ENCODE data around the gene THUMPD3.

THUMPD3 gene

GRCh38 chr3:9399746-9400145, 36.9 kb downstream of the THUMPD3 start:
- H3K9me3 ChIP-seq (ENCODE audit: low read length): no peaks in the 10 kb centered on the region
- peak overlapping the region in 1 of 2 donors; percentile 88 for H3K4me3 ChIP-seq (ENCODE audit: low read depth in 1 of 2, low read length in 2 of 2)

GRCh38 chr3:9400616-9401015, 37.8 kb downstream of the THUMPD3 start:
- Histone ChIP-seq H3K27ac (ENCODE audit: low read depth, low read length) (peak overlapping the region; percentile 75), H3K27me3 (ENCODE audit: control insufficient read depth in 1 of 2, insufficient read depth in 2 of 2, low read length in 2 of 2) (no peaks in the 10 kb centered on the region), H3K9me3 (ENCODE audit: low read length) (no peaks in the 10 kb centered on the region), H3K36me3 (ENCODE audit: insufficient read depth, low read length) (no peaks in the 10 kb centered on the region), H3K4me3 (ENCODE audit: low read depth in 1 of 2, low read length in 2 of 2) (peak overlapping the region in 1 of 2 donors; percentile 33), H3K4me1 (ENCODE audit: insufficient read depth, low read length) (peaks cover 57% of the 10 kb centered on the region), H3K9ac (ENCODE audit: low read length) (peak overlapping the region; percentile 22)

More at GRCh38 chr3:9399746-9400145, 36.9 kb downstream of the THUMPD3 start:
- peak overlapping the region; percentile 93 for H3K9ac ChIP-seq (ENCODE audit: low read length)
- H3K4me1 ChIP-seq (ENCODE audit: insufficient read depth, low read length): peaks cover 57% of the 10 kb centered on the region
- H3K27ac ChIP-seq (ENCODE audit: low read depth, low read length): peak overlapping the region; percentile 75
- H3K27me3 ChIP-seq (ENCODE audit: control insufficient read depth in 1 of 2, insufficient read depth in 2 of 2, low read length in 2 of 2): no peaks in the 10 kb centered on the region
- no peaks in the 10 kb centered on the region for H3K36me3 ChIP-seq (ENCODE audit: insufficient read depth, low read length)

- Histone ChIP-seq H3K27me3 (ENCODE audit: control insufficient read depth in 1 of 2, insufficient read depth in 2 of 2, low read length in 2 of 2) (no peaks in the 10 kb centered on the region), H3K36me3 (ENCODE audit: insufficient read depth, low read length) (no peaks in the 10 kb centered on the region), H3K9me3 (ENCODE audit: low read length) (no peaks in the 10 kb centered on the region), H3K4me3 (ENCODE audit: low read depth in 1 of 2, low read length in 2 of 2) (peak overlapping the region in 1 of 2 donors; percentile 29), H3K4me1 (ENCODE audit: insufficient read depth, low read length) (peaks cover 70% of the 10 kb centered on the region), H3K27ac (ENCODE audit: low read depth, low read length) (peak overlapping the region; percentile 72), H3K9ac (ENCODE audit: low read length) (peak overlapping the region; percentile 7)
Observed at GRCh38 chr3:9401986-9402385, 39.1 kb downstream of the THUMPD3 start.

GRCh38 chr3:9402410-9403228, 39.8 kb downstream of the THUMPD3 start:
- Histone ChIP-seq H3K27me3 (ENCODE audit: control insufficient read depth in 1 of 2, insufficient read depth in 2 of 2, low read length in 2 of 2) (no peaks in the 10 kb centered on the region), H3K9me3 (ENCODE audit: low read length) (no peaks in the 10 kb centered on the region), H3K4me1 (ENCODE audit: insufficient read depth, low read length) (peaks cover 75% of the 10 kb centered on the region), H3K27ac (ENCODE audit: low read depth, low read length) (peak overlapping the region; percentile 72), H3K36me3 (ENCODE audit: insufficient read depth, low read length) (no peaks in the 10 kb centered on the region), H3K4me3 (ENCODE audit: low read depth in 1 of 2, low read length in 2 of 2) (peak overlapping the region in 1 of 2 donors; percentile 29), H3K9ac (ENCODE audit: low read length) (peak overlapping the region; percentile 7)

- Histone ChIP-seq H3K4me1 (ENCODE audit: insufficient read depth, low read length) (peaks cover 80% of the 10 kb centered on the region), H3K9ac (ENCODE audit: low read length) (no peak overlapping the region), H3K27me3 (ENCODE audit: control insufficient read depth in 1 of 2, insufficient read depth in 2 of 2, low read length in 2 of 2) (no peaks in the 10 kb centered on the region), H3K4me3 (ENCODE audit: low read depth in 1 of 2, low read length in 2 of 2) (no peak overlapping the region), H3K36me3 (ENCODE audit: insufficient read depth, low read length) (no peaks in the 10 kb centered on the region), H3K27ac (ENCODE audit: low read depth, low read length) (no peak overlapping the region), H3K9me3 (ENCODE audit: low read length) (no peaks in the 10 kb centered on the region)
Observed at GRCh38 chr3:9403463-9403862, 40.6 kb downstream of the THUMPD3 start.

GRCh38 chr3:9404680-9405079, 41.8 kb downstream of the THUMPD3 start:
- peak overlapping the region; percentile 17 for H3K9ac ChIP-seq (ENCODE audit: low read length)
- peak overlapping the region in 1 of 2 donors; percentile 1 for H3K4me3 ChIP-seq (ENCODE audit: low read depth in 1 of 2, low read length in 2 of 2)
- no peak overlapping the region for H3K27ac ChIP-seq (ENCODE audit: low read depth, low read length)
- peaks cover 84% of the 10 kb centered on the region for H3K4me1 ChIP-seq (ENCODE audit: insufficient read depth, low read length)
- H3K27me3 ChIP-seq (ENCODE audit: control insufficient read depth in 1 of 2, insufficient read depth in 2 of 2, low read length in 2 of 2): no peaks in the 10 kb centered on the region
- no peaks in the 10 kb centered on the region for H3K9me3 ChIP-seq (ENCODE audit: low read length)
- no peaks in the 10 kb centered on the region for H3K36me3 ChIP-seq (ENCODE audit: insufficient read depth, low read length)

- peaks cover 82% of the 10 kb centered on the region for H3K4me1 ChIP-seq (ENCODE audit: insufficient read depth, low read length)
- no peak overlapping the region for H3K4me3 ChIP-seq (ENCODE audit: low read depth in 1 of 2, low read length in 2 of 2)
- H3K27ac ChIP-seq (ENCODE audit: low read depth, low read length): peak overlapping the region; percentile 1
- no peaks in the 10 kb centered on the region for H3K36me3 ChIP-seq (ENCODE audit: insufficient read depth, low read length)
- no peak overlapping the region for H3K9ac ChIP-seq (ENCODE audit: low read length)
- H3K9me3 ChIP-seq (ENCODE audit: low read length): no peaks in the 10 kb centered on the region
- H3K27me3 ChIP-seq (ENCODE audit: control insufficient read depth in 1 of 2, insufficient read depth in 2 of 2, low read length in 2 of 2): no peaks in the 10 kb centered on the region
Observed at GRCh38 chr3:9405756-9406155, 42.9 kb downstream of the THUMPD3 start.

- H3K36me3 ChIP-seq (ENCODE audit: insufficient read depth, low read length): no peaks in the 10 kb centered on the region
- no peak overlapping the region for H3K9ac ChIP-seq (ENCODE audit: low read length)
- no peak overlapping the region for H3K27ac ChIP-seq (ENCODE audit: low read depth, low read length)
- peaks cover 72% of the 10 kb centered on the region for H3K4me1 ChIP-seq (ENCODE audit: insufficient read depth, low read length)
- H3K4me3 ChIP-seq (ENCODE audit: low read depth in 1 of 2, low read length in 2 of 2): no peak overlapping the region
- H3K27me3 ChIP-seq (ENCODE audit: control insufficient read depth in 1 of 2, insufficient read depth in 2 of 2, low read length in 2 of 2): no peaks in the 10 kb centered on the region
- no peaks in the 10 kb centered on the region for H3K9me3 ChIP-seq (ENCODE audit: low read length)
Observed at GRCh38 chr3:9406856-9407626, 44.2 kb downstream of the THUMPD3 start.

- peaks cover 72% of the 10 kb centered on the region for H3K4me1 ChIP-seq (ENCODE audit: insufficient read depth, low read length)
- H3K27ac ChIP-seq (ENCODE audit: low read depth, low read length): no peak overlapping the region
- H3K36me3 ChIP-seq (ENCODE audit: insufficient read depth, low read length): no peaks in the 10 kb centered on the region
- H3K9me3 ChIP-seq (ENCODE audit: low read length): no peaks in the 10 kb centered on the region
- H3K27me3 ChIP-seq (ENCODE audit: control insufficient read depth in 1 of 2, insufficient read depth in 2 of 2, low read length in 2 of 2): no peaks in the 10 kb centered on the region
- no peak overlapping the region for H3K9ac ChIP-seq (ENCODE audit: low read length)
- no peak overlapping the region for H3K4me3 ChIP-seq (ENCODE audit: low read depth in 1 of 2, low read length in 2 of 2)
Observed at GRCh38 chr3:9408061-9408460, 45.2 kb downstream of the THUMPD3 start.

- H3K36me3 ChIP-seq (ENCODE audit: insufficient read depth, low read length): no peaks in the 10 kb centered on the region
- peaks cover 72% of the 10 kb centered on the region for H3K4me1 ChIP-seq (ENCODE audit: insufficient read depth, low read length)
- H3K9ac ChIP-seq (ENCODE audit: low read length): no peak overlapping the region
- no peaks in the 10 kb centered on the region for H3K27me3 ChIP-seq (ENCODE audit: control insufficient read depth in 1 of 2, insufficient read depth in 2 of 2, low read length in 2 of 2)
- no peak overlapping the region for H3K27ac ChIP-seq (ENCODE audit: low read depth, low read length)
- H3K4me3 ChIP-seq (ENCODE audit: low read depth in 1 of 2, low read length in 2 of 2): no peak overlapping the region
- no peaks in the 10 kb centered on the region for H3K9me3 ChIP-seq (ENCODE audit: low read length)
Observed at GRCh38 chr3:9408546-9408945, 45.7 kb downstream of the THUMPD3 start.

GRCh38 chr3:9409981-9410854, 47.4 kb downstream of the THUMPD3 start:
- no peak overlapping the region for H3K27ac ChIP-seq (ENCODE audit: low read depth, low read length)

More at GRCh38 chr3:9409981-9410854, 47.4 kb downstream of the THUMPD3 start:
- Histone ChIP-seq H3K36me3 (ENCODE audit: insufficient read depth, low read length) (no peaks in the 10 kb centered on the region), H3K9me3 (ENCODE audit: low read length) (no peaks in the 10 kb centered on the region), H3K9ac (ENCODE audit: low read length) (no peak overlapping the region), H3K27me3 (ENCODE audit: control insufficient read depth in 1 of 2, insufficient read depth in 2 of 2, low read length in 2 of 2) (no peaks in the 10 kb centered on the region), H3K4me3 (ENCODE audit: low read depth in 1 of 2, low read length in 2 of 2) (no peak overlapping the region), H3K4me1 (ENCODE audit: insufficient read depth, low read length) (peaks cover 69% of the 10 kb centered on the region)

Measured in muscle layer of colon (tissue), 2 donors.